CD1c-positive myeloid dendritic cell (primary cell): Measurements from ENCODE around the gene ASIC4.

Experiments
- DNase-seq: peaks from one replicate; pipeline ENCODE4 v3.0.0-alpha.2; 2016; ENCODE audit errors: extremely low spot score

The ASIC4 gene

DNA sequence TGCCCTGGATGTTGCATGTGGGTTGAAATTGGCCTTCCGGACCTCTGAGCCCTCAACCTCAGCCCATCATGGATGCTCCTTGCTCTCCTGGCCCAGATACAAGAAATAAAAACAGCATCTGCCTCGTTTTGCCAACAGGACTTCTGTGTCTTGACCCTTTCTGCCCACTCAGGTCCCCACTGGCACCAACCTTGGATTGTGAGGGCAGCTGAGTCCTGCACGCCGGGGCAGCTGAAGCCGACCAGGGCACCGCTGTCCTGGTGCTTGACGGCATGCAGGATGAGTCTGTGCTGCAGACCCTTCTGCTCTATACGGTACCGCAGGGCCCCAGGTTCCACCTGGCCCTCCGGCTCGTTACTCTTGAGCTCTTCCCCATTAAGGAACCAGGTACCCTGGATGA lies 52.4 kb downstream of the ASIC4 start:
- DNase-seq: no peak

- DNase-seq: no peak
Measured at GRCh38 chr2:219567131-219567530, 52.8 kb downstream of the ASIC4 start.

- DNase-seq: no peak
Measured at GRCh38 chr2:219567791-219568361, 53.6 kb downstream of the ASIC4 start.

DNA sequence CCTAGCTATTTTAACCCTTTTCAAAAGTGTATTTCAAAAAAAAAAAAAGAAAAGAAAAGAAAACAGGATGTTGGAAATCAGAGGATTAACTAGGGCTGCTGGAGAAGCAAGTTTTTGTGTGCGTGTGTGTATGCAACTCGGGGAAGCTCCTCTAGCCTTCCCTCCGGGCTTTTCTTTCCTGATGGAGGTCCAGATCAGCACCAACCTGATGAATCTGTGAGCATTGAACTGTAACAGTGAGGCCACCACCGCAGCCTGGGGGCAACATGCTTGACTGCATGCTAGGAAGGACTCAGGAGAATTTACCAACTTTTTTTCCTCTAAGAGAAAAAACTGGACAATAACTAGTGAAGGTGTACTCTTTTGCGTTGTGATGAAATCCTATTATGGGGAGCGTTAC lies 54.8 kb downstream of the ASIC4 start:
- DNase-seq: no peak

DNA sequence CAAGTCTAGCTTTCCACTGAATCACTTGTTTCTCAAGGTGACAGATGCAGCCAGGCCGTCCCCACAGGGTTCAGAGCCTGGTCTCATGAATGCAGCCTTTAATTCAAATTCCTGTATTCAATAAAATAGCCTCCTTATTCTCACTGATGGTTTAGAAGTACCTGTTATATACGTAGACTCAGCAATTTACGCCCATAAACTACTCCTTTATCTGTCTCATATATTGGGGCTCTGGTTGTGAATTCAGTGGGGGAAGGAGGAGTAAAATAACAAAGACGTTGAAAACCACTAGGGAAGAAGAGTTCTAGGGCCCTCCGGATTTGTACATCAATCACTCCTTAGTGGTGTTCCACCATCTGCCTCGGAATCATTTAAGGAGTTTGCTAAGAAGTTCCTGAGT lies 55.4 kb downstream of the ASIC4 start:
- no peak for DNase-seq

DNA sequence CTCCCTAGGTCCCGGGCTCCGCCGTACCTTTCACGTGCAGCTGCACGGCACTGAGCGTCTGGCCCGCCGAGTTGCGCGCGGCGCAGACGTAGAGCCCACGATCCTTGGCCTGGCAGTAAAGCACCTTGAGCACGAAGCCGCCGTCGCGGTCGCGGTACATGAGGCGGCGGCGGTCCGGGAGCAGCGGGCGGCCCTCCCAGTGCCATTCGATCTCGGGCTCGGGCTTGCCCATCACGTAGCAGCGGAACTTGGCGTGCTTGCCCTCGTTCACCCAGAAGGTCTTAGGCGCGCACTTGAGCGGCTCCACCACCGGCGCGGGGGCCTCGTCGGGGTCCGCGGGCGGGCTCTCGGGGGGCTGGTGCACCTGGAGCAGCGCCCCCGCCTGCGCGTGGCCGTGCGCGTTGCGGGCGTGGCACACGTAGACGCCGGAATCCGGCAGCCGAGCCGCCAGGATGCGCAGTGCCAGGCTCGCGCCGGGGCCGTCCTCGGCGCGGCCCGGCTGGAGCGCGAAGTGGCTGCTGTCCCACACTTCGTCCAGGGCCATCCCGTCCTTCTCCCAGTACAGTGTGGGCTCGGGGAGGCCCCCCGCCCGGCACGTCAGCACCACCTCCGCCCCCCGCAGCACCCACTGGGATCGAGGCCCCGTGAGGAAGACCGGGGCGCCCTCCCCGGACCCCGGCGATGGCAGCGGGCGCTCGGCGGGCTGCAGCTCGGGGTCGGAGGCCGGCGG lies 56.1 kb downstream of the ASIC4 start:
- no peak for DNase-seq

GRCh38 chr2:219570924-219571310 lies 56.6 kb downstream of the ASIC4 start:
- DNase-seq: no peak

GRCh38 chr2:219571311-219572236 lies 57.3 kb downstream of the ASIC4 start, which contains the start of gene OBSL1:
Gene OBSL1 (minus strand): TSS chr2:219571539. CDS start chr2:219571232, 307 bp downstream.
- DNase-seq: peak; percentile 4

DNA sequence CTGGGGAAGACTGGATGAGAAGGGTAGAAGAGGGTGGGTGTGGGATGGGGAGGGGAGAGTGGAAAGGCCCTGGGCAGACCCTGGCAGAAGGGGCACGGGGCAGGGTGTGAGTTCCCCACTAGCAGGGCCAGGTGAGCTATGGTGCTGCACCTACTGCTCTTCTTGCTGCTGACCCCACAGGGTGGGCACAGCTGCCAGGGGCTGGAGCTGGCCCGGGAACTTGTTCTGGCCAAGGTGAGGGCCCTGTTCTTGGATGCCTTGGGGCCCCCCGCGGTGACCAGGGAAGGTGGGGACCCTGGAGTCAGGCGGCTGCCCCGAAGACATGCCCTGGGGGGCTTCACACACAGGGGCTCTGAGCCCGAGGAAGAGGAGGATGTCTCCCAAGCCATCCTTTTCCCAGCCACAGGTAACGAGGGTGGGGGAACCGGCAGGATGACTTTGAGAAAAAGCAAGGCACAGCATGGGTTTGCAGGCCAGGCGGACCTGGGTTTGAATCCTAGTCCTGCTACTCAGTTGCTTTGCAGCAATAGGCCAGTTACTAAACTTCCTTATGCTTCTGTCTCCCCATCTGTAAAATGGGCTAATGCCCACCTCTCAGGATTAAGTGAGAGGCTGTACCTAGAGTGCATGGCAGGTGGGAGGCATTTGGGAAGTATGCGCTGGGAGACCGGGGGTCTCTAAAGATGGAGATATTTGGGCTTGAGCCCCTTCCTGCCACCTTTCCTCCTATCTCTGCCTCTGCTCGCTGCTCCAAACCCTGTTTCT lies 58.1 kb downstream of the ASIC4 start, which contains the start of gene INHA:
Gene INHA (plus strand): TSS at position 74 of the 765 bp plus-strand sequence. CDS start 65 bp downstream, at position 139.
- no peak for DNase-seq

DNA sequence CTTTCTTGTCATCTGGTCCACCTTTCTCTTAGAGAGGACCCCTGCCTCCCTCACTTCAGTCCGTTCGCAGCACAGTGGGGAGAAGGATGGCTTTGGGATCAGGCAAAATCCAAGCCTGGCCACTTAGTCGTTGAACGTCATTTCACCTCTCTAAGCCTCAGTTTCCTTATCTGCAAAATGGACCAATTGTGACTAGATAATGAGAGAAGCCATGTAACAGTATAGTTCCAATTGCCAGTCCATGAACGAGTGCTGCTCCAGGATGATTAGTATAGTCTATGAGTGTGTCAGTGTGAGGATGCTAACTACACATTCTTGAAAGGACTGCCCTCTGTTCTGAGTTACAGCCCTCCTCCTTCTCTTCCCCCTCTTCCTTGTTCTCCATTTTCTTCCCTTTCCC lies 58.9 kb downstream of the ASIC4 start:
- no peak for DNase-seq

GRCh38 chr2:219574484-219575311 lies 60.4 kb downstream of the ASIC4 start:
- no peak for DNase-seq

DNA sequence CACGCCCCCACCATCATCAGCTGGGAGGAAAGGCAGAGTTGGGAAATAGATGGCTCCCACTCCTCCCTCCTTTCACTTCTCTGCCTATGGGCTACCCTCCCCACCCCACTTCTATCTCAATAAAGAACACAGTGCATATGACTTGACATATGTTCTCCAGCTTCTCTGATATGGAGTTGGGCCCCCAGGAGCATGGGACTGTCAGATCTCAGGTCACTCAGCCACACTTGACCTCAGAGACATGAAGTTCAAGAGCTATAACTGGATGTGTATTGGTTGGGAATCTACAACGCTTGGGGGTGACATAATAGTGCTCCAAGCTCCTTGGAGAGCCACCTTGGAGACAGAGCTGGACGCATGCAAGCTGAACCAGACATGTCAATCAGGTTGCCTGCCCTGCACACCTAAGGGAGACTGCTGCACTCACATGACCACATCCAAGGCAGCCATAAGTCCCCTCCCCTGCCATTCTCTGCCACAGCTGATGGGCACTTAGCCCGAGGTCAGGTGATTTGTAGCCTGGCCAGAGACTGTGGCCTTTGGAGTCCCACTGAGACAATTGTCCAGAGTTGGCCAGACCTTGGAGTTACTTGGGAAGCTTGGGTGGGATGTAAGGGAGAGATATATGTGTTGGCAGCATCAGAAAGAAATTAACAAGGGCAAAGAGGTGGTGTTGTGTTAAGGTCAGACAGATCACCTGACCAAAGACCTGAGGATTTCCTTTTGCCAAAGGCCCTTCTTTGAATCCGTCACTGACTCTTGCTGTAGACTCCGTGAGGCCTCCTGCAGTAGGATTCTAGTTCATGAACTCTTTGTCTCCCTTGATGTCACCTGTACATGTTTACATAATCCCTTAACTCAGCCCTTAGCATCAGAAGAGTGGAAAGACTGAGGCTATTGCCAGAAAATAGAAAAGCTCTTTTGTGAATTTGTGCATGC lies 61.6 kb downstream of the ASIC4 start:
- DNase-seq: no peak

GRCh38 chr2:219576505-219577388 lies 62.5 kb downstream of the ASIC4 start:
- DNase-seq: no peak

- peak; percentile 31 for DNase-seq
Measured at GRCh38 chr2:219578811-219579613, 64.7 kb downstream of the ASIC4 start.

GRCh38 chr2:219581346-219581745 lies 67.1 kb downstream of the ASIC4 start:
- DNase-seq: no peak
